HG03378 (cell line): ENCODE results near the gene MYADM.

Experiments
- ATAC-seq: cut with Tn5 transposase; IDR thresholded peaks from one replicate; pipeline ENCODE4 v1.9.1; 2021; ENCODE audit warnings: mild to moderate bottlenecking, moderate library complexity; ENCODE audit not compliant: unreplicated experiment

MYADM gene

GRCh38 chr19:53883231-53883661 is 15.6 kb downstream of the MYADM start:
- ATAC-seq = no peak

- ATAC-seq = no peak
Measured at GRCh38 chr19:53883741-53884140, 16.1 kb downstream of the MYADM start.

- no peak for ATAC-seq
Measured at GRCh38 chr19:53884256-53884655, 16.6 kb downstream of the MYADM start.

GRCh38 chr19:53885036-53885435 is 17.4 kb downstream of the MYADM start:
- ATAC-seq = no peak

- no peak for ATAC-seq
Measured at GRCh38 chr19:53892301-53892980, 24.8 kb downstream of the MYADM start.

GRCh38 chr19:53892981-53893325 is 25.3 kb downstream of the MYADM start:
- ATAC-seq = no peak

GRCh38 chr19:53894707-53895106 is 27.0 kb downstream of the MYADM start:
- no peak for ATAC-seq

- no peak for ATAC-seq
Measured at GRCh38 chr19:53896682-53897081, 29.0 kb downstream of the MYADM start.

- ATAC-seq = no peak
Measured at GRCh38 chr19:53897459-53897858, 29.8 kb downstream of the MYADM start.

GRCh38 chr19:53898166-53898565 is 30.5 kb downstream of the MYADM start:
- ATAC-seq = no peak

GRCh38 chr19:53898636-53899341 is 31.1 kb downstream of the MYADM start:
- ATAC-seq = no peak

GRCh38 chr19:53900191-53900860 is 32.6 kb downstream of the MYADM start:
- no peak for ATAC-seq

GRCh38 chr19:53903055-53903680 is 35.5 kb downstream of the MYADM start:
- no peak for ATAC-seq

- no peak for ATAC-seq
Measured at GRCh38 chr19:53904909-53905308, 37.2 kb downstream of the MYADM start.

GRCh38 chr19:53905787-53906186 is 38.1 kb downstream of the MYADM start:
- ATAC-seq = no peak

- no peak for ATAC-seq
Measured at GRCh38 chr19:53906211-53907192, 38.8 kb downstream of the MYADM start.

- ATAC-seq = no peak
Measured at GRCh38 chr19:53907193-53907581, 39.5 kb downstream of the MYADM start.

- ATAC-seq = no peak
Measured at GRCh38 chr19:53907690-53908089, 40.0 kb downstream of the MYADM start.

- ATAC-seq = no peak
Measured at GRCh38 chr19:53908106-53908934, 40.6 kb downstream of the MYADM start.
